IPS-NIHi11 (cell line): Measurements from ENCODE around the gene CAND2.
"Not testable (repeated sequence)": the region's sequence is repeated elsewhere in the genome, so short reads cannot be mapped to it uniquely, and the experiment has no call there.

Experiments
- DNase-seq: peaks from one replicate; pipeline ENCODE4 v3.0.0; 2012; ENCODE audit warnings: mixed read lengths, low spot score

CAND2 gene

DNA sequence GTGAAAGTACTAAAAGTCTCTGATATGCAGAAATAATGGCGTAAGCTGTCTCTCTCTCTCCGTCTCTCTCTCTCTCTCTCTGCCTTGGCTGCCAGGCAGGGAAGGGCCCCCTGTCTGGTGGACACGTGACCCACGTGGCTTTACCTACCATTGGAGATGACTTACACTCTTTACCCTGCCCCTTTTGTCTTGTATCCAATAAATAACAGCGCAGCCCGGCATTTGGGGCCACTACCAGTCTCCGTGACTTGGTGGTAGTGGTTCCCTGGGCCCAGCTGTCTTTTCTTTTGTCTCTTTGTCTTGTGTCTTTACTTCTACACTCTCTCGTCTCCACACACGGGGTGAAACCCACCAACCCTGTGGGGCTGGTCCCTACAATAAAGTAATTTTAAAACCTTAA is 25.2 kb upstream of the CAND2 start:
- DNase-seq = no peak

DNA sequence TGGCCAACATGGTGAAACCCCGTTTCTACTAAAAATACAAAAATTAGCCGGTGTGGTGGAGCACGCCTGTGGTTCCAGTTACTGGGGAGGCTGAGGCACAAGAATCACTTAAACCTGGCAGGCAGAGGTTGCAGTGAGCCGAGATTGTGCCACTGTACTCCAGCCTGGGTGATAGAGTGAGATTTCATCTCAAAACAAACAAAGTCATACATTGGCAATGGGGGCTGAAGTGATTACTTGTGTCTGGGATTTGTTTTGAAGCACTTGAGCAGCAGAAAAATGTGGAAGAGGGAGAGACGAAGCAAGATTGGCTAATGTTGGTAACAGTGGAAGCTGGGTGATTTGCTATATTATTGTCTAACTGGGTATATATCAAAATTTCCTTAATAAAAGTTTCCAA is 24.0 kb upstream of the CAND2 start:
- DNase-seq = no peak

DNA sequence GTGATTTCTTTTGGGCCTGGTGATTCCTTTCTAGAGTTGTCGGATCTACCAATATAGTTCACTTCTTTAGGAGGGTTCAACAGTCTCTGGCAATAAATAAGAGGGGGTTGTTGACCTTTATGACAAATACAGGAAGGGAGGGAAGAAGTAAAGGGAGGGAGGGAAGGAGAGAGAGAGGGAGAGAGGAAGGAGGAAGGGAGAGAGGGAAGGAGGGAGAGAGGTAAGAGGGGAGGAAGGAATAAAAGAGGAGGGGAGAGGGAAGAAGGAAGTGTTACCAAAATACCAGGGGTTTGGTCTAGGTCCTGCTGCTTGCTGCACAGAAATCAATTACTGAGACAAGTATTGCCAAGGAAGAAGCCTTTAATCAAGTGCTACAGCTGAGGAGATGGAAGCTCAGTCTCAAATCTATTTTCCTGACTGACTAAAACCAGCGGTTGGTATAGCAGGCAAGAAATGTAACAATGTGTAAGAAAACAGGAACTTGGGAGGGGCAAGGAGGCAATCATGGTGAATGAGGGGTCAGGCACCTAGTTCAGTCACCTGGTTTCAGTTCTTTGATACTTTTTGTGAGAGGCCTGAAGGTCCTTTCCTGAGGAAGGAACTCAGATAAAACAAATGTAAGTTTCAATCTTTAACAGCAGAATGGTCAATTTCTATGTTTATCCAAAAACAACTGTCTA is 23.3 kb upstream of the CAND2 start:
- no peak for DNase-seq

DNA sequence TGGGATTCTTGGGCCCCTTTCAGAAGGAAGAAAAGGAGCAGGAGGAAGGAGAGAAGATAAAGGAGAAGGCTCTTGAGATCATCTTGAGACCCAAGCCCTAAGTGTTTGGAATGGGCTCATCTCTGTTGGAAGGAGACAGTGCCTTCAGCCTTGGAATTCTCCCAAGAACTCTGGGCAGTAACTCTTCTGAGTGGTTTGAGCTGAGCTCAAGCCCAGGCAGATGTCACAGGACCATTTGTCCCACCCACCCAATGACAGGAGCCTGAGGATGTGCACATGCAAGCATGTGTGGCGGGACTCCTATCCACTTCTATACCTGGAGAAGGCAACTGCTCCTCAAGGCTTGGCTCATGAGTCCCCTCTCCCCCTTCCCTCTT is 22.8 kb upstream of the CAND2 start:
- no peak for DNase-seq

DNA sequence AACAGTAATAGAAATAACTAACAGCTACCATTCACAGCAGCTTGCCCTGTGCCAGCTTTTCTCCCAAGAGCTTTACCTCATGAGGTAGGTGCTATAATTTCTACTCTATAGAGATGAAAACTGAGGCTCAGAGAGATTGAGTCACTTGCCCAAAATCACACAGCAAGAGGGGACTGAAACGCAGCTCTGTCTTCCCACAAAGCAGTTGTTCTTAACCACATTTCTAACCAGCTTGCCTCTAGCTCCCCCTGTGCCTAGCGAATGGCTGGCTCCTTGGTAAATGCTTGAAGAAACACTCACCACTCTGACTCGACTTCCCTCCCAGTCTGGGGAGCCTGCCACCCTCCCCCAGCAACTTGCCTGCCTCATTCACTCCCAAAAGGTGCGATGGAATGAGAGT is 21.9 kb upstream of the CAND2 start:
- no peak for DNase-seq

DNA sequence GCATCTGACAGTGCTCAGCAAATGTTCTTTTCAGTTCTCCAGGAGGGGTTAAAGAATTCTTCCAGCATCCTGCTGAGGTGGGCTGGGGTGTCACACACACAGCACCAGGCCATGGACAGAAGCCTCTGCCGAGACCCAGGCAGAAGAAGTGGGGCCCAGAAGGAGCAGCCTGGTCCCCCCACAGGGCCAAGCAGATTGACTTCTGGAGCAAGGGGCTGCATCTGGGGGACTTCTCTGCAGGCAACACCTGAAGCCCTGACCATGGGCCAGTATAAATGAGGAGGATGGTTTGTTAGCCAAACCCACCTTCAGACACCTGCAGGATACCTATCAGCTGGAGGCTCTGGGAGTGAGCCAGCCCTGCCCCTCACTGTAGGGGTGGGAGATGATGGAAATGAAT is 21.3 kb upstream of the CAND2 start:
- DNase-seq = no peak

DNA sequence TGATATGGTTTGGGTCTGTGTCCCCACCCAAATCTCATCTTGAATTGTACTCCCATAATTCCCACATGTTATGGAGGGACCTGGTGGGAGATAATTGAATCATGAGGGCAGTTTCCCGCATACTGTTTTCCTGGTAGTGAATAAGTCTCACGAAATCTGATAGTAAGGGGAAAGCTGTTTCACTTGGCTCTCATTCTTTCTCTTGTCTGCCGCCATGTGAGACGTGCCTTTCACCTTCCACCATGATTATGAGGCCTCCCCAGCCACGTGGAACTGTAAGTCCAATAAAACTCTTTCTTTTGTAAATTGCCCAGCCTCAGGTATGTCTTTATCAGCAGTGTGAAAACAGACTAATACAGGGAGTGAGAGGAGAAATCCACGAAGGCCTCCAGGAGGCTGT is 20.5 kb upstream of the CAND2 start:
- not testable (repeated sequence) for DNase-seq

DNA sequence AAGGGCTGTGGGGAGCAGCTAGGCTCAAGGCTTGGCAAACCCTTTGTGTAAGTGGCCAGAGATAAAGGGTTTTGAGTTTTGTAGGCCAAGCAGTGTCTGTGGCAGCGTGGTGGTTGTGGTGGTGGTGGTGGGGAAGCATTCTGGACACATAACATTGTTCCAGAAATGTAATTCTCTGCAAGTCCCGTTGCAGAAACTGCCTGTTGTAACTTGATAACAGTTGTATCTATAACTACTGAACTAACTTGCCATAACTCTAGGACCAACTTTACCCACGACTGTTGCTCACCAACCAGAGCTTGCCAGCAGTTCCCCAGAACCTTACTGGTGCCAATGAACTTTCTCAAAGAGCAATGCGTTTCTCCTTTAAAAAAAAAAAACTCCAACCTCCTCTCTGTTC is 19.3 kb upstream of the CAND2 start:
- DNase-seq = no peak

DNA sequence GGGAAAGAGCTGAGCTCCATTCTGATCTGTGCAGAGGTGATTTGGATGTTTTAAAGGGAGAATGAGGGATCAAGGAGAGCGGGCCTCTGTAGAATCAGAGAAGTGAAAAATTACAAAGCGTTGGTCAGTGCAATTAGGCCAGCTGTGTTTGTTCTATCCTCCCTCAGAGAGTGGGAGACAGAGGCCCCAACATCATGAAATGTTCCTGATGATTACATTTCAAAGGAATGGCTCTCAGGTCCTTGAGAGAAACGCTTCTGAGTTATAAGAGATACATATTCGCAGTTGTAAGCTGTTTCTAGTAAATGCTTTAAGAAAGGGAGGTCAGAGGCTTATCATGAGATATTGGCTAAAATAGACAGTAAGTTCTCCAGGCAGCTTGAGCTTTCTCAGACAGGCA is 15.7 kb upstream of the CAND2 start:
- no peak for DNase-seq

DNA sequence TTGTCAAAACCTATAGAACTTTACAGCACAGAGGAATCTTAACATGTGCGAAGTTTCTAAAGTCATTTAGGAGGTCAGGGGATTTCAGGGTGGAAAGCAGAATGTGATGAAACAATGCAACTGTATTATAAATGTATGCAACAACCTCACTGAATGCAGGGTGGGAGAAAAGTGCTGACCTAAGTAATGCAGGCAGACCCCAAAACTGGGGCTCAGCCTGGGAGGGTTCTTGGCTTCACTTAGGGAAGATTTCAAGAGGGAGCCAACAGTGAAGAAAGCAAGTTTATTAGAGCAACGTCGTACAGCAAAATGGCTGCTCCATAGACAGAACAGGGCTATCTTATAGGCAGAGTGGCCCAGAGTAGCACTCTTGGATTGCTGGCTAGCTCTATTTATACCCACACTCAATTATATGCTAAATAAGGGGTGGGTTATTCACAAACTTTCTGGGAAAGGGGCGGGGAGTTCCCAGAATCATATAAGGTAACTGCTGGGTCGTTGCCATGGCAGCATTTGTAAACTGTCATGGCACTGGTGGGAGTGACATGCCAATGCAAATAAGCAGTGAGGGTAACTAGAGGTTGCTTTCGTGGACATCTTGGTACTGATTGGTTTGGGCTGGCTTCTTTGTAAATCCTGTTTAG is 14.2 kb upstream of the CAND2 start:
- peak; percentile 47 for DNase-seq

DNA sequence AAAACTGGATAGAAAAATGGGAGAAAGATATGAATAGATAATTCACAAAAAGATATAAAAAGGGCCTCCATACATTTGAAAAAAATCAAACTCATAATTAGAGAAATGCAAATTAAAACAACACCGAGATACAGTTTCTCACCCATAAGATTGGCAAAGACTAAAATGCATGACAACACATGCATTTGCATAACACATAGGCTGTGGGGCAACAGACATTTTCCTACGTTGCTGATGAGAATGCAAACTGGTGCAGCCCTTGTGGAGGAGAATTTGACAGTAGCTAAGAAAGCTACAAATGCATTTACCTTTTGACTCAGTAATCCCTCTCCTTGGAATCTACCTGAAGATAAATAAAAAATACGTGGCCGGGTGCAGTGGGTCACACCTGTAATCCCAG is 11.4 kb upstream of the CAND2 start:
- no peak for DNase-seq

DNA sequence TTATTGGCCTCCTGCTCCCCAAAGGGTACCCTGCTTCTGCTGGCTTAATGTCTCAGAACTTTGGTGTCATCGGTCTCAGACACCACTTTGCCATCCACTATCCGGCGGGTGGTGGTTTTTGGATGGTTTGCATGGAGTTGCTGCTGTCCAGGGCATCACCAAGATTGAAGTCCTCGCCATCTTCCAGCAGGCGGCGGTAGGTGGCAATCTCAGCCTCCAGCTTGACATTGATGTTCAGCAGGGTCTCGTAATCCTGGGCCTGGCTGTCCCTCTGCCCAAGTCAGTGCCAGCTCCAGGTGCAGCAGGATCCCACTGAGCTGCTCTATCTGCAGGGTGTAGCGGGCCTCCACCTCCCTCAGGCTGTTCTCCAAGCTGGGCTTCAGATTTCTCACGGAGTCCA is 9.1 kb upstream of the CAND2 start:
- DNase-seq = peak; percentile 44

DNA sequence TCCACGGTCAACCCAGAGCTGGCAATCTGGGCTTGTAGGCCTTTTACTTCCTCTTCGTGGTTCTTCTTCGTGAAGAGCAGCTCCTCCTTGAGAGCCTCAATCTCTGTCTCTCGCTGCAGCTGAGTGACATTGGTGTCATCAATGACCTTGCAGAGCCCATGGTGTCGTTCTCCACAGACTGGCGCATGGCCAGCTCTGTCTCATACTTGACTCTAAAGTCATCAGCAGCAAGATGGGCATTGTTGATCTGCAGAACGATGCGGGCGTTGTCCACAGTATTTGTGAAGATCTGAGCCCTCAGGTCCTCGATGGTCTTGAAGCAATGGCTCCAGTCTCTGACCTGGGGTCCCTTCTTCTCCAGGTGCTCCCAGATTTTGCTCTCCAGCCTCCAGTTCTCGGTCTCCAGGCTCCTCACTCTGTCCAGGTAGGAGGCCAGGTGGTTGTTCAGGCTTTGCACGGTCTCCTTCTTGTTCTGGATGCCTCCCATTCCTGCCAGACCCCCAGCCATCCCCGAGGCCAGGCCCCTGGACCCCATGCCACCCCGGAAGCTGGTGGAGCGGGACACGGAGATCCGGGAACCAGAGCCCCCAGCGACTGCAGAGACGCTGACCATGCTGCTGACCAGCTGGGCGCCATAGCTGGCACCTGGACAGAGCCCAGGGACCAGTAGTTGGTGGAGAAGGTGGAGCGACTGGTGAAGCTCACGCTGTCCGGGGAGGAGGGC is 8.4 kb upstream of the CAND2 start:
- not testable (repeated sequence) for DNase-seq

DNA sequence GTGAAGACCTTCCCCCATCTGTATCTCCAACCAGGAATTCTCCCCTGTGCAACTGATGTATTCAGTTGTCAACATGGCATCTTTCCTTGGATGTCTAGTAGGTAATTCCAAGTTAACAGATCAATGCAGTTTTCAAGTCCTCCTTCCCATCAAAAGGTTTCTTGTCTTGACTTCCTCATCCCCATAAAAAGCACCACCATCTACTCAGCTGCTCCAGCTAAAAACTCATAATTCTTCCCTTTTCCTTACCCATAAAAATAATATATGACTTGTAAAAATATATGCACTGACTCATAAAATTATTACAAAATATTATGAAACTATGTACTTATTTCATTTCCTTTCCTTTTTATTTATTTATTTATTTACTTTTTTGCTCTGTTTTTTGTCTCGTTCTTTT is 5.0 kb upstream of the CAND2 start:
- DNase-seq = no peak

DNA sequence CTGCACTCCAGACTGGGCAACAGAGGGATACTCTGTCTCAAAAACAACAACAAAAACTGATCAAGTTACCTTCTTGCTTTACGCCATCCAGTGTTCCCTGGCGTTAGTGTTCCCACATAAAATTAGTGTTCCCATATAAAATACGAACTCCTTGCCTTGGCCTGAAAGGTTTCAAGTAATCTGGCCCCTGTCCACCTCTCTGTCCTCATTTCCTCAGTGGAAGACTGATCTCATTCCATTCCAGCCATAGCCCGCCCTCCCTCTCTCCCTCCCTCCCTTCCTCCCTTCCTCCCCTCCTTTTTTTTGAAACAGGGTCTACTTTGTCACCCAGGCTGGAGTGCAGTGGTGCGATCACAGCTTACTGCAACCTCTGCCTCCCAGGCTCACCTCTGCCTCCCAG is 2.8 kb upstream of the CAND2 start:
- no peak for DNase-seq

DNA sequence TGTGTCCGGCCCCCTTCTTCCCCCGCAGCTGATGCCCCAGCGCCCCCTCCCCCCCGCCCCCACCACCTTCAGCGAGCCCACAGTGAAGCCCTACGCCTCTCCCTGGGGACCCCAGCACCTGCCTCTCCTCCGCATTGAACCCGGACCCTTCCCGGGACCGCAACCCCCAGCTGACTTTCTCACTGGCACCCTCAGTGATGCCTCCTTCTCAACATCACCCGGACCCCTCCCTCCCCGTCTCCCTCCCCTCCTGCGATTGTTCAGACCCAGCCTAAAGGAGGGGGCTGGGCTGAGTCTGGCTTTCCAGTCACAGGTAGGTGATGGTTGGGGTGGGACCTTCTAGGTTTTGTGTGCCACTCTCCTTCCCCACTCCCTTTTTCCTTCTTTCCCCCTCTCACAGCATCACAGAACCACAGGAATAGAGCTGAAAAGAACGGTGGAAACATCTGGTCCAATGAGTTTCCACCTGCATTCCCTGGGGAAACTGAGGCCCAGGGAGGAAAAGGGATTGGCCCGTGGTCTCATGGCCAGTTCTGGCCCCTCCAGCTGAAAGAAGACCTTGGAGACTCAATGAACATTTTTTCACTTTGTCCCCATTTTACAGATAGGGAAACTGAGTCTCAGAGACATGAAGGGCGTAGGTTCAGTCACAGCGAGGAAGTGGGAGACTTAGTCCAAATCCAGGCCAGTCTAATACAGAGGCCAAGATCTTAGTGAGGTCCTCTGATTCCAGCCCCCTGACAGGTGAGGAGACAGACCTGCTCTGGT is 828 bp downstream of the CAND2 start:
- DNase-seq = peak; percentile 27

DNA sequence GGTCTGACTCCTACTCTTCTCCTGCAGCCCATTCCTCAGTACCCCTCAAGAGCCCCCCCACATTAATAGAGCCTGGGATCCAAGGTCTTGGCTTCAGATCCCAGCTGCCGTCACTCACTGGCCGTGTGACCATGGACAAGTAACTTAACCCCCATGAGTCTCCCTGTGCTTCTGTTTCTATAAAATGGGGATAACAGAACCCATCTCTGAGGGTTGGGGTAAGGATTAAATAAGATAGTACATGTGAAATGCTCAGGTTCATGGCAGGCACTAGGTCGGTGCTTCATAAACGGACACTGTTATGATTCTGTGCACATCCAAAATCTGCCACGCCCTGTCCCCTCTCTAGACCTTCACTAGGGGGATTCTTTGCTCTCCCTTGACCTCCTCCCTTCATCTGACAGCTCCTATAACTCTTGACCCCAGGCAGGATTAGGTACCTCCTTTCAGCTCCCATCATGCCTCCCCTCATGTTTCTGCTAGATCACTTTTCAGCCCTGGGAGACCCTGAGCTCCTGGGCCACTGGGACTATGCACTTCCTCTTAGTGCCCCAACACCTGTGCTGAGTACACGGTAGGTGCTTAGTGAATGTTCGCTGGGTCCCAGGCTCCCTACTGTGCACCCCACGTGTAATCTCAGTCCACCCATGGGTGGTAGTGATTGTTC is 1.5 kb downstream of the CAND2 start:
- no peak for DNase-seq

DNA sequence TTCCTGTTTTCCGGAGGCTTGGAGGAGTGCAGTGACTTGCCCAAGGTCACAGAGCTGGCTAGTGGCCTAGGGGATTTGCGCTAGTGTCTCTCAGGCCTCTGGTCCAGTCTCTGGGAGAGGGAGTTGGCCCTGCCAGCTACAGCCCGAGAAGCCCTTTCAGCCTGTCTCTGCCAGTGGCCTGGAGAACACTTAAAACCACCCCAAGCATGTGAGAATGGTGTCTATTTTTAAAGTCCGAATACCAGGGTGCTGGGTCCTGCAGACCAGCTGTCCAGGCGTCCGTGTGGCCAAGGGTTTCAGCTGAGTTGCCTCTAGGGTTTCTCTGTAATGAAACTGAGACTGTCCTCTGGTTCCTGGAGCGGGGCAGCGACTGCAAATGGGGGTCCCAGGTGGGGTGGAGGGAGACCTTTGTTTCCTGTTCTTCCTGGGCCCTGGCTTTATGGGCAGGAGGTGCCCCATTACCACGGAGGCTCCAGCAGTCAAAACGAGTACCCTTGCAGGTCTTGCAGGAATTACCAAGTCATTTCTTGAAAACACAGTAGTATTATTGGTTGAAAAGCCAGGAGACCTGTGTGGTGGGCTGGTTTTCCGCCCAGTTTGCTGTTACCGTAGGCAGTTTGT is 2.2 kb downstream of the CAND2 start:
- DNase-seq = no peak

DNA sequence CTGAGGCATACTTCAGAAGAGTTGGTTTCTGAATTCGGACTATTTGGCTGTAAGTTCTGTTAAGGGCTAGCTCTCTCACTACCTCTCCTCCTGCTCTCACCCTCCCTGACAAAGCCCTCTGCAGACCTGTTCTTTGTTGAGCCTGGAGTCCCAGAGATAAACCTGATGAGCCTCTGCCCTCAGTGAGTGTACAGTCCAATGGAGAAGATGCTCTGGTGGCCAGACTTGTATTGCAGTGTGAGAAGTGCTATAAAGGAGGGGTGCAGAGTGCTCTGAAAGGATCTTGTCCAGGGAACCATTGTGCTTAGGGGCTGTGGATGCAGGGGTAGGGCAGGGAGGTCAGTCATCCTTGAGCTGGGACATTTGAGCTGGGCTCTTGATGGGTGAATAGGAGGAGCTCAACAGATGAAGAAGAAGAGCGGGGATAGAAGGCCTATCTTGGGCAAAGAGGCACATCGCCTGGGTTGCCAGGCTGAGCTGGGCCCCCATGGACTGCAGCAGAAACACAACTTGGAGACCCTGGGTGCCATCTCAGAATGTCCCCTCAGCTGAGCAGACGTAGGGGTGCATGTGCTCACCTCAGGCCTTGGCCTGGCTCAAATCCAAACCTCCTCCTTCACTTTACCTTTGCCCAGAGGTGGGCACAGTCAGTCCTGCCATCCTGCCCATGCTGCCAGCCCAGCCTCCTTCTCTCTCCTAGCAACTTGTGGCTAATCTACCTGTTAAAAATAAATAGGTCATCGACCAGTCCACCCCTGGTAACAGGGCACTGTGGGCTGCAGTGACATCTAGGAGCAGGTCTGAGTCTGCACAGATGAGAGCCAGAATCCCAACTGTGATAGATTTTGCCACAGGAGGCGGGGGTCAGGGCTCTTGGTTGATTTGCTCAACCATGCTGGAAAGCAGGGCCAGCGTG is 3.3 kb downstream of the CAND2 start:
- DNase-seq = no peak

DNA sequence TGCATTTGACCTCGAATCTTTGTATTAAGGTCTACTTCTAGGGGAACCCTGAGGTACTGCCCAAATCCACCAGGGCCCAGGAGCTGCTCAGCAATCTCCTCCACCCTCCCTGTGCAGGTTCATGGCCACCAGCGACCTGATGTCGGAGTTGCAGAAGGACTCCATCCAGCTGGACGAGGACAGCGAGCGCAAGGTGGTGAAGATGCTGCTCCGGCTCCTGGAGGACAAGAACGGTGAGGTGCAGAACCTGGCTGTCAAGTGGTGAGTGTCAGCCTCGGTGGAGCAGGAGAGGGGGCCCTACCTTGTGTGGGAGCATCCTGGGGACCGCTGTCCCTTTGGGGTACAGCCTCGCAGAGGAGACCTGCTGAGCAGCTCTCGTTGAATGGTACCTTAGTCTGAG is 6.9 kb downstream of the CAND2 start:
- no peak for DNase-seq

DNA sequence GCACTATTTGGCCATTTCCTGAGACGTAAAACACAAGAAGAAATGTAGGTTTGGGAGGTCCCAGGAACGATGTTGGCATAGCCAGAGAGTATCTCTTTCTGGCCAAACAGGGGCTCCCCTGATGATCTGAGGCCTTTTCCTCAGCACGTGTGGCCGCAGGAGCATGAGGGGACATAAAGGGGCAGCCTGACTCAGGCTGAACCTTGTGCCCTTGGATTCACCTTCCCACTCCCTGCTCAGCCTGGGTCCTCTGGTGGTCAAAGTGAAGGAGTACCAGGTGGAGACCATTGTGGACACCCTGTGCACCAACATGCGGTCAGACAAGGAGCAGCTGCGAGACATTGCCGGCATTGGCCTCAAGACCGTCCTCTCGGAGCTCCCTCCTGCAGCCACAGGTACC is 10.6 kb downstream of the CAND2 start:
- no peak for DNase-seq
